Measurements from ENCODE around the gene TRIP11. TPM values are rescaled to one million over a fixed set of nuclear protein-coding genes. Genes with fewer than 3 reads are reported as not detected.
"Not testable (repeated sequence)": the region's sequence is repeated elsewhere in the genome, so short reads cannot be mapped to it uniquely, and the experiment has no call there.

The TRIP11 gene
- total and polyA plus RNA-seq, 2 donors (not counting 1 experiment from before 2014, with no cell fraction given) = 28.6 to 50.4 TPM

DNA sequence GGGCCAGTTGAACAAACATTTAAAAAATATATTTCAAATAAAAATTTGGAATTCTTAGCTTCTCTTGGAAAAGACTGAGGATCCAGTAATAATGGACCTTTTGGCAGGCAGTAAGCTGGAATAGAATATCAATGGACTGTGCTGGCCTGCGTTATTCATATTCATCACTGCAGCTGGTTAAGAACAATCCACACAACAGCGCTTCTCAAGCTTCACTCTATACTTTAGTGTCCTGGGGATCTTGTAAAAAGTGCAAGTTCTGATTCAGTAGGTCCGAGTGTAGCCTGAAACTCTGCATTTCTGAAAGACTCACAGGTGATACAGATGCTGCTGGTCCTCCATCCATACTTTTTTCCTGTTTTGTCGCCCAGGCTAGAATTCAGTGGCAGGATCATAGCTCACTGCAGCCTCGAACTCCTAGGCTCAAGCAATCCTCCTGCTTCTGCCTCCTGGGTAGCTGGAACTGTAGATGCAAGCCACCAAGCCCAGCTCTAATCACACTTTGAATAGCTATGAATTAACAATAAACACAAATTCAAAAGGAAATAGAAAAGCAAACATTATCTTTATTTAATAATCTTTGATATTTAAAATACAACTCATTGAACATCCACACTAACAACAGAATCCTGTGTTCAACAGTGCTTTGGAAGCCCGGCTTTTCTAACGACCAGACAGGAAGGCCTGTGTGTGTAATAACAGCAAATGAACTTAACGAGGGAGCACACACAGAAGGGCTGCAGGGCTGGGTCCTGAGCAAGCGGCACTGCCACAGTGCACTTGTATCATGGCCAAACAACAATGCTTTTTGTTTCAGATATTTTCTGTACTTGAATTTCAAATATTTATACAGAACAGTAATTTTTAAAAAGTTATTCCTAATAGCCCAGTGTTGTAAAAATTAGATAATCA, 18.4 kb upstream of the TRIP11 start:
- no peak for TF ChIP-seq EZH2 (IDR thresholded peaks at IDR 0.05; ENCODE audit: low read length, missing control alignments)
- TF ChIP-seq, protein P1, sequence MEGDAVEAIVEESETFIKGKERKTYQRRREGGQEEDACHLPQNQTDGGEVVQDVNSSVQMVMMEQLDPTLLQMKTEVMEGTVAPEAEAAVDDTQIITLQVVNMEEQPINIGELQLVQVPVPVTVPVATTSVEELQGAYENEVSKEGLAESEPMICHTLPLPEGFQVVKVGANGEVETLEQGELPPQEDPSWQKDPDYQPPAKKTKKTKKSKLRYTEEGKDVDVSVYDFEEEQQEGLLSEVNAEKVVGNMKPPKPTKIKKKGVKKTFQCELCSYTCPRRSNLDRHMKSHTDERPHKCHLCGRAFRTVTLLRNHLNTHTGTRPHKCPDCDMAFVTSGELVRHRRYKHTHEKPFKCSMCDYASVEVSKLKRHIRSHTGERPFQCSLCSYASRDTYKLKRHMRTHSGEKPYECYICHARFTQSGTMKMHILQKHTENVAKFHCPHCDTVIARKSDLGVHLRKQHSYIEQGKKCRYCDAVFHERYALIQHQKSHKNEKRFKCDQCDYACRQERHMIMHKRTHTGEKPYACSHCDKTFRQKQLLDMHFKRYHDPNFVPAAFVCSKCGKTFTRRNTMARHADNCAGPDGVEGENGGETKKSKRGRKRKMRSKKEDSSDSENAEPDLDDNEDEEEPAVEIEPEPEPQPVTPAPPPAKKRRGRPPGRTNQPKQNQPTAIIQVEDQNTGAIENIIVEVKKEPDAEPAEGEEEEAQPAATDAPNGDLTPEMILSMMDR (conservative IDR thresholded peaks at IDR 0.05 in 1 of 2, IDR thresholded peaks at IDR 0.05 in 1 of 2; ENCODE audit: low read depth in 1 of 2, low read length in 2 of 2) = no peak
- no peak overlapping the region for H3K4me2 ChIP-seq (ENCODE audit: extremely low read depth, insufficient read depth, low read length)
- H3K27ac ChIP-seq (ENCODE audit: insufficient read depth, low read length) = no peak overlapping the region
- H3K9me3 ChIP-seq (ENCODE audit: control insufficient read depth, insufficient read depth, low read depth, low read length) = no peaks in the 10 kb centered on the region
- H3K4me3 ChIP-seq (replicated peaks in 1 of 4; ENCODE audit: control extremely low read depth in 1 of 4, insufficient read depth in 1 of 4, low read depth in 3 of 4, low read length in 4 of 4) = no peak overlapping the region
- H2AFZ ChIP-seq (ENCODE audit: low read length) = no peak overlapping the region
- DNase-seq (ENCODE audit: low read depth in 2 of 2) = no peak
- no peaks in the 10 kb centered on the region for H3K79me2 ChIP-seq (ENCODE audit: control insufficient read depth, insufficient read depth, low read length)
- H3K36me3 ChIP-seq (ENCODE audit: control insufficient read depth, insufficient read depth, low read length) = no peaks in the 10 kb centered on the region
- H3K9ac ChIP-seq (ENCODE audit: insufficient read depth, low read length) = no peak overlapping the region
- H3K27me3 ChIP-seq (ENCODE audit: control insufficient read depth, insufficient read depth, low read length) = no peaks in the 10 kb centered on the region
- H3K4me1 ChIP-seq (ENCODE audit: control insufficient read depth, extremely low read depth, insufficient read depth, low read length) = no peaks in the 10 kb centered on the region
- H4K20me1 ChIP-seq (ENCODE audit: control insufficient read depth, extremely low read depth, insufficient read depth, low read length) = no peaks in the 10 kb centered on the region

DNA sequence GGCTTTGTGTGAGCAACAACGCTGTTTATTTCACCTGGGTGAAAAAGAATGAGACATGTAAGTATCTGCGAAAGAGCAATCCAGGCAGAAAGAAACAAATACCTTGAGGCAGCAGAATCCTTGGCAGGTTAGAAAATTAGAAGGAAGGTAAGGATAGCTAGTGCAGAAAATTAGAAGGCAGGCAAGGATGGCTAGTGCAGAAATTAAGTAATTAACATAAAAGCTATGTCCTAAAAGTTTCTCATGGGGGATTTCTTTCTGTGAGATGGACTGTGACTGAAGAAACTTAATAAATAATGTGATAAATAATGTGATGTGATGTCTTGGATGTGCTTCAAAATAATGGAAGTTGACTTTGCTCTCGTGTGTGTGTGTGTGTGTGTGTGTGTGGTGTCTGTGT, 9.9 kb upstream of the TRIP11 start:
- Histone ChIP-seq H4K20me1 (ENCODE audit: control insufficient read depth, extremely low read depth, insufficient read depth, low read length) (no peaks in the 10 kb centered on the region), H3K4me3 (replicated peaks in 1 of 4; ENCODE audit: control extremely low read depth in 1 of 4, insufficient read depth in 1 of 4, low read depth in 3 of 4, low read length in 4 of 4) (no peak overlapping the region), H3K9ac (ENCODE audit: insufficient read depth, low read length) (no peak overlapping the region), H3K27ac (ENCODE audit: insufficient read depth, low read length) (no peak overlapping the region), H3K27me3 (ENCODE audit: control insufficient read depth, insufficient read depth, low read length) (no peaks in the 10 kb centered on the region), H3K4me1 (ENCODE audit: control insufficient read depth, extremely low read depth, insufficient read depth, low read length) (no peaks in the 10 kb centered on the region), H3K4me2 (ENCODE audit: extremely low read depth, insufficient read depth, low read length) (no peak overlapping the region), H2AFZ (ENCODE audit: low read length) (no peak overlapping the region), H3K36me3 (ENCODE audit: control insufficient read depth, insufficient read depth, low read length) (no peaks in the 10 kb centered on the region), H3K79me2 (ENCODE audit: control insufficient read depth, insufficient read depth, low read length) (no peaks in the 10 kb centered on the region), H3K9me3 (ENCODE audit: control insufficient read depth, insufficient read depth, low read depth, low read length) (no peaks in the 10 kb centered on the region)
- no peak for DNase-seq (ENCODE audit: low read depth in 2 of 2)
- TF ChIP-seq, protein P1 (conservative IDR thresholded peaks at IDR 0.05 in 1 of 2, IDR thresholded peaks at IDR 0.05 in 1 of 2; ENCODE audit: low read depth in 1 of 2, low read length in 2 of 2) = no peak
- no peak for TF ChIP-seq EZH2 (IDR thresholded peaks at IDR 0.05; ENCODE audit: low read length, missing control alignments)

DNA sequence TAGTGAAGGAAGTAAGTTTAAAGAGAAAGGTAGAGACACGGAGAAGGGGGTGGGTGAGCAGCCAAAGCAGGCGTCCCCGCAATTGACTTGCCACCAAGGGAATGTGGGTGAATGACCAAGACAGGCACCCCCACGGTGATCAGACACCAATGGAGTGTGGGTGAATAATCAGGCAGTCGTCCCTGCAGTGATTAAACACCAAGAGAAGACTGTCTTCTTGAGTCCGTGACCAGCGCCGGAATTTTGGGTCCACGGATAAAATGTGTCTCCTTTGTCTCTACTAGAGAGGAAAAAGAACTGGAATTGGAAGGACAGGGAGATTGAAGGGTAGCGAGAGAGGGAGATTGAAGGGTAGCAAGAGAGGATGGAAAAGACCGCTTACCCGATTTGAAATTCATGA, 9.4 kb upstream of the TRIP11 start:
- not testable (repeated sequence) for H3K36me3 ChIP-seq (ENCODE audit: control insufficient read depth, insufficient read depth, low read length); H2AFZ ChIP-seq (ENCODE audit: low read length); H3K9me3 ChIP-seq (ENCODE audit: control insufficient read depth, insufficient read depth, low read depth, low read length); H4K20me1 ChIP-seq (ENCODE audit: control insufficient read depth, extremely low read depth, insufficient read depth, low read length); H3K79me2 ChIP-seq (ENCODE audit: control insufficient read depth, insufficient read depth, low read length); H3K27me3 ChIP-seq (ENCODE audit: control insufficient read depth, insufficient read depth, low read length); H3K4me2 ChIP-seq (ENCODE audit: extremely low read depth, insufficient read depth, low read length); H3K27ac ChIP-seq (ENCODE audit: insufficient read depth, low read length); DNase-seq (ENCODE audit: low read depth in 2 of 2); H3K4me1 ChIP-seq (ENCODE audit: control insufficient read depth, extremely low read depth, insufficient read depth, low read length); H3K4me3 ChIP-seq (replicated peaks in 1 of 4; ENCODE audit: control extremely low read depth in 1 of 4, insufficient read depth in 1 of 4, low read depth in 3 of 4, low read length in 4 of 4); H3K9ac ChIP-seq (ENCODE audit: insufficient read depth, low read length)

DNA sequence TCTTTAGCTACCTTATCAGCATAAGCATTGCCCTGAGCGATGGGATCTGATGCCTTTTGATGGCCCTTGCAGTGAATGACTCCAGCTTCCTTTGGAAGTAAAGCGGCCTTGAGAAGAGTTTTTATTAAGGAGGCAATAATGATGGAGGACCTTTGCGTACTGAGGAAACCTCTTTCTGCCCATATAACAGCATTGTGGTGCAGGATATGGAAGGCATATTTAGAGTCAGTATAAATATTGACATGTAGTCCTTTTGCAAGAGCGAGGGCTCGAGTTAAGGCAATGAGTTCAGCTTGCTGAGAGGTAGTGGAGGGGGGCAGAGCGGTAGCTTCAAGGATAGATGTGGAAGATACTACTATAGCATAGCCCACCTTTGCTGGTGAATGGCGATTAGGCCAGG, 6.0 kb upstream of the TRIP11 start:
- H3K4me2 ChIP-seq (ENCODE audit: extremely low read depth, insufficient read depth, low read length); H3K4me3 ChIP-seq (replicated peaks in 1 of 4; ENCODE audit: control extremely low read depth in 1 of 4, insufficient read depth in 1 of 4, low read depth in 3 of 4, low read length in 4 of 4); H3K9ac ChIP-seq (ENCODE audit: insufficient read depth, low read length); DNase-seq (ENCODE audit: low read depth in 2 of 2); H3K36me3 ChIP-seq (ENCODE audit: control insufficient read depth, insufficient read depth, low read length); H3K27me3 ChIP-seq (ENCODE audit: control insufficient read depth, insufficient read depth, low read length); H4K20me1 ChIP-seq (ENCODE audit: control insufficient read depth, extremely low read depth, insufficient read depth, low read length); H3K4me1 ChIP-seq (ENCODE audit: control insufficient read depth, extremely low read depth, insufficient read depth, low read length); H3K9me3 ChIP-seq (ENCODE audit: control insufficient read depth, insufficient read depth, low read depth, low read length); H3K79me2 ChIP-seq (ENCODE audit: control insufficient read depth, insufficient read depth, low read length); H2AFZ ChIP-seq (ENCODE audit: low read length); H3K27ac ChIP-seq (ENCODE audit: insufficient read depth, low read length): not testable (repeated sequence)

DNA sequence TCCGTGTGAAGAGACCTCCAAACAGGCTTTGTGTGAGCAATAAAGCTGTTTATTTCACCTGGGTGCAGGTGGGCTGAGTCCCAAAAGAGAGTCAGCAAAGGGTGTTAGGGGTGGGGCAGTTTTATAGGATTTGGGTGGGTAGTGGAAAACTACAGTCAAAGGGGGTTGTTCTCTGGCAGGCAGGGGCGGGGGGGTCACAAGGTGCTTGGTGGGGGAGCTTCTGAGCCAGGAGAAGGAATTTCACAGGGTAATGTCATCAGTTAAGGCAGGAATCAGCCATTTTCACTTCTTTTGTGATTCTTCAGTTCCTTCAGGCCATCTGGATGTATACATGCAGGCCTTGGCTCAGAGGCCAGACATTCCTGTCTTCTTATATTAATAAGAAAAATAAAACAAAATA, 1.9 kb upstream of the TRIP11 start:
- H3K9me3 ChIP-seq (ENCODE audit: control insufficient read depth, insufficient read depth, low read depth, low read length) = not testable (repeated sequence)

More for the DNA sequence above, 1.9 kb upstream of the TRIP11 start:
- not testable (repeated sequence) for H3K4me3 ChIP-seq (replicated peaks in 1 of 4; ENCODE audit: control extremely low read depth in 1 of 4, insufficient read depth in 1 of 4, low read depth in 3 of 4, low read length in 4 of 4); H3K9ac ChIP-seq (ENCODE audit: insufficient read depth, low read length); H2AFZ ChIP-seq (ENCODE audit: low read length); H3K36me3 ChIP-seq (ENCODE audit: control insufficient read depth, insufficient read depth, low read length); H4K20me1 ChIP-seq (ENCODE audit: control insufficient read depth, extremely low read depth, insufficient read depth, low read length); H3K4me1 ChIP-seq (ENCODE audit: control insufficient read depth, extremely low read depth, insufficient read depth, low read length); H3K27ac ChIP-seq (ENCODE audit: insufficient read depth, low read length); DNase-seq (ENCODE audit: low read depth in 2 of 2); H3K27me3 ChIP-seq (ENCODE audit: control insufficient read depth, insufficient read depth, low read length); H3K4me2 ChIP-seq (ENCODE audit: extremely low read depth, insufficient read depth, low read length)
- H3K79me2 ChIP-seq (ENCODE audit: control insufficient read depth, insufficient read depth, low read length) = peaks cover 29% of the 10 kb centered on the region

Measured in fibroblast of lung (primary cell).